GM21717 (cell line): Measurements from ENCODE around the gene PVRIG.
A peak's percentile ranks its signal among the peaks of the same experiment; 100 is the strongest.
"Not testable (repeated sequence)": the region's sequence is repeated elsewhere in the genome, so short reads cannot be mapped to it uniquely, and the experiment has no call there.

ENCODE experiments used
- ATAC-seq: cut with Tn5 transposase; IDR thresholded peaks from one replicate; pipeline ENCODE4 v1.9.1; 2021; ENCODE audit warnings: mild to moderate bottlenecking, moderate library complexity; ENCODE audit not compliant: unreplicated experiment

Gene PVRIG

DNA sequence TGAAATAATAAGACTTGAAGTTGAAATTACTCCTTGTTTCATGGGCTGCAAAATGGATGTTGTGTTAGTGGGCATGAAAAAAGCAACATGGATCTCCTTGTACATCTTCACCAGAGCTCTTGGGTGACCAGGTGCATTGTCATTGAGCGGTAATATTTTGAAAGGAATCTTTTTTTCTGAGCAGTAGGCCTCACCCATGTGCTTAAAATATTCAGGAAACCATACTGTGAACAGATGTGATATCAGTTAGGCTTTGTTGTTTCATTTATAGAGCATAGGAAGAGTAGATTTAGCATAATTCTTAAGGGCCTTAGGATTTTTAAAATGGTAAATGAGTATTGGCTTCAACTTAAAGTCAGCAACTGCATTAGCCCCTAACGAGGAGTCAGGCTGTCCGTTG lies 26.8 kb upstream of the PVRIG start:
- ATAC-seq, result no peak

DNA sequence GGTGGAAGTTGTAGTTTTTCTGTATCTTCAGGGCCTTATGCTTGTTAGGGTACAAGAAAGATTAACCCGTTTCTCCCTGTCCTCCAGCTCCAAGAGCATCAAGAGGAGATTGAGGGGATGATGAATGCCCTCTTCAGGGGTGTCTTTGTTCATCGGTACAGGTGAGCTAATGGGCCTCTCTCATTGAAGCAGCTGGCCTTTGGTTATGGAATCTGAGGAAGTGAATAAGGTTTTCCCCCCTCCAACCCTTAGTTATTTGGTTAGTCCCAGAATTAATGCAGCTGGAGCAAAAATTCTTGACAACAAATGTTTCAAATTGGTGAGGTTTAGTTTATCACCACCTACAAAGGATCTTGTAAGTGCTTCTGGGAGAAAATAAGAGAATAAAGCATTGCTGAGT lies 24.5 kb upstream of the PVRIG start:
- ATAC-seq, result no peak

DNA sequence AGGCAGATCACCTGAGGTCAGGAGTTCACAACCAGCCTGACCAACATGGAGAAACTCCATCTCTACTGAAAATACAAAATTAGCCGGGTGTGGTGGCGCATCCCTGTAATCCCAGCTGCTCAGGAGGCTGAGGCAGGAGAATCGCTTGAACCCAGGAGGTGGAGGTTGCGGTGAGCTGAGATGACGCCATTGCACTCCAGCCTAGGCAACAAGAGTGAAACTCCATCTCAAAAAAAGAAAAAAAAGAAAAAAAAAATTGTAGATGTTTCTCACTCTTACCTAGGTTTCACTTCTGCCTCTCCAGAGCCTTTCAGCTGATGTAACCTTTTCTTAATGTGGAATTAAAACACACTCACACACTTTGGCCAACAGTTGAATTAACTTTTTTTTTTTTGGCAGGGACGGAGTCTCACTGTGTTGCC lies 23.8 kb upstream of the PVRIG start:
- not testable (repeated sequence) for ATAC-seq

DNA sequence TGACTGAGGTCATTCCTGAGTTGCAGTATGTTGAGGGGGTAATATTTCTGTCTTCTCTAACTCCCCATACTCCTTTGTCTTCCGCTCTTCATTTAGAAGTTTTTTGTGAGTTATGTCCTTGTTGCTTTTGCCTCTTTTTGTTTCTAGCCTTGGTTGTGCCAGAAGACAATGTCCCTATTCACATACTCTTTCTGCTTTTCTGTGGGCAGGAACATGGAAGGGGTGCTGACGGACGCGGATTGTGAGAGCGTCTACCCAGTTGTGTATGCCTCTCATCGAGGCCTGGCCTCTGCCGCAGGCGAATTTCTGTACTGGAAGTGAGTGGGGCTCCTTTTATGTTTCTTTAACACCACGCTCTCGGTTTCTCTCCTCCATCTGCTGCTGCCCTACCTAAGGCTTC lies 21.5 kb upstream of the PVRIG start:
- ATAC-seq, result no peak

DNA sequence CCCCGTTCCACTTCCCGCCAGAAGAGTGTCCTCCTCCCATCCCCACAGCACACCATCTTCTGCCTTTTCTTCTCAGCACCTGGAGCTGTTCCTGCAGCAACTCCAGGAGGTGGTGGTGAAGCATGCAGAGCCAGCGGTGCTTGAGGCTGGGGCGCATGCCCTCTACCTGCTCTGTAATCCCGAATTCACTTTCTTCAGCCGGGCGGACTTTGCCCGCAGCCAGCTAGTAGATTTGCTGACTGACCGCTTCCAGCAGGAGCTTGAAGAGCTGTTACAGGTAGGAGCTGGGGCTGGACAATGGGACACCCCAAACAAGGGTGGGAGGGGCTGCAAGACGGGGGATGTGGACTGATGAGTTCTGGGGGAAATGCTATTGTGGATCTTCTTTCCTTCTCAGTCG lies 19.1 kb upstream of the PVRIG start:
- ATAC-seq, result no peak

DNA sequence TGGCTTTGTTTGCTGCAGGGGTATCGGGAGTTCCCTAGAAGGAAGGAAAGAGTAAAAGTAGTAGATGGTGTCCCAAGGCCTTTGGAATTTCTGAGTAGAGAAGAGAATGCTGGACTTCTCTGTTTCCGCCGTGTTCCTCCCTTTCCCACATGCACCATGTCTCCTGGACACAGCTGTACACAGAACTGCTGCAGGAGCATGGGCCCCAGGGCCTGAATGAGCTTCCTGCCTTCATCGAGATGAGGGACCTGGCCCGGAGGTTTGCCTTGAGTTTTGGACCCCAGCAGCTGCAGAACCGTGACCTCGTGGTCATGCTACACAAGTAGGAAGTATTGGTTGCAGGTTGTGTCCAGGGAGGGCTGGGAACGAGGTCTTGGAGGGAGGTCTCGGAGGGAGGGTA lies 15.3 kb upstream of the PVRIG start:
- no peak for ATAC-seq

DNA sequence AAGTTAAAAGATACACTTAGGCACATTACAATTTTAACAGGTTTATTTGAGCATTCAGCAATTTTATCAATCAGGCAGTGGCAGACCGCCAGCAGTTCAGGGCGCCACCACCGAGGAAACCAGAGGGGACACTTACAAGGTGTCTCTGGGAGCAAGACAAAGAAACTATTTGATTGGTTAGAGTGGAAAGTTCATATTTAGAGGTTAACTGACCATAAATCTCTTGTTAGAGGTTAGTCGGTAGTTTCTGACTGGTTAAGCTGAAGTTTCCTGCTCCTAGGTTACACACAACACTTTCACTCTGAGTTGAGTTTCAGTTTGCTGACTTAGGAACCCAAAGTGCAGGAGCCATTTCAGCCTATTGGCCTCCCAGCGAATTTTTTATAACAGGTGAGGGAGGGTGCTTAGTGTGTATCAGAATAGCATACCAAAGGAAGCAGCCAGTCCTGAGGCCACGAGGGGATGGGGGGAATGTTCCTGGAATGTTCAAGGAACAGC lies 10.8 kb upstream of the PVRIG start:
- ATAC-seq, result peak; percentile 53

DNA sequence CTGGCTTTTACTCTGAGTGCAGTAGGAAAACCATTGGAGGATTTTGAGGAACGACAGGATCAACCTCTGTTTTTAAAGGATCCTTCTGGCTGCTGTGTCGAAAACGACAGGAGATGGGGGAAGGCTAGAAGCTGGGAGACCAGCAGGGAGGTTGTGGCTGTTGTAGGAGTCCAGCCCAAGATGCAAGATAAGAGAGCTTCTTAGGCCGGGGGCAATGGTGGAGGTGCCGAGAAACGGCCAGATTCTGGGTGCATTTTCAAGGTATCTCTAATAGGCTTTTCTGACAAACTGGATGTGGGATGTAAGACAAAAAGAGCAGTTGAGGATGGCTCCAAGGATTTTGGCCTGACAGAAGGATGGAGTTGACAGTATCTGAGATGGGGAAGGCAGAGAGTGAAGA lies 10.3 kb upstream of the PVRIG start:
- no peak for ATAC-seq

DNA sequence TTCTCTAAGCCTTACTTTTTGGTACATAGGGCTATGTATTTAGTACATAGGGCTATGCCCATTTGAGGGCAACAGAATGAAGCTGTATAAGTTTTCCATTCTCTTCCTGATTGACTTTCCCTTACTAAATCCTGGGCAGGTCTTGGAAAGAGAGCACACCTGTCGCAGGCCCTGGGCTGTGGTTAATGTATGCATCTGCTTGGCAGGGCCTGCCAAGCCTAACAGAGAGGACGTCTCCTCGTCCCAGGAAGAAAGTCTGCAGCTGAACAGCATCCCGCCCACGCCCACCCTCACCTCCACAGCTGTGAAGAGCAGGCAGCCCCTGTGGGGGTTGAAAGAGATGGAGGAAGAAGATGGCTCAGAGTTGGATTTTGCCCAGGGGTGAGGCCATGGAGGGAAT lies 8.9 kb upstream of the PVRIG start:
- no peak for ATAC-seq

DNA sequence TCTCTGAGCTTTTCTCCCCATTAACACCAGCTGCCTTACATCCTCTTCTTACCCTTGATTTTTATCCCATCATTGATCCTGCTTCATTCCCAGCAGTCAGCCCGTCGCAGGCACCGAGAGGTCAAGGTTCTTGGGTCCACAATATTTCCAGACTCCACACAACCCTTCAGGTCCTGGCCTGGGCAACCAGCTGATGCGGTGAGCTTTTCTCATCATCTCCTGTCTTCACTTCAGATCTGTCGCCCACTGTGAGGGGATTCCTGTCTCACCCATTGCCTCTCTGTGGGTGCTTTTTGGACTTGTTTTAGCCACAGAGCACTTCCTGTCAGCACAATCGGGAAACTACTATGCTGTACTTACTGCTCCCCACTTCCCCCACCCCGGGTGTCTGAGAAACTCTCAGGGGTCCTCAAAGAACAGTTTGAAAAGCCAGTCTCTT lies 8.4 kb upstream of the PVRIG start:
- ATAC-seq, result peak; percentile 45

DNA sequence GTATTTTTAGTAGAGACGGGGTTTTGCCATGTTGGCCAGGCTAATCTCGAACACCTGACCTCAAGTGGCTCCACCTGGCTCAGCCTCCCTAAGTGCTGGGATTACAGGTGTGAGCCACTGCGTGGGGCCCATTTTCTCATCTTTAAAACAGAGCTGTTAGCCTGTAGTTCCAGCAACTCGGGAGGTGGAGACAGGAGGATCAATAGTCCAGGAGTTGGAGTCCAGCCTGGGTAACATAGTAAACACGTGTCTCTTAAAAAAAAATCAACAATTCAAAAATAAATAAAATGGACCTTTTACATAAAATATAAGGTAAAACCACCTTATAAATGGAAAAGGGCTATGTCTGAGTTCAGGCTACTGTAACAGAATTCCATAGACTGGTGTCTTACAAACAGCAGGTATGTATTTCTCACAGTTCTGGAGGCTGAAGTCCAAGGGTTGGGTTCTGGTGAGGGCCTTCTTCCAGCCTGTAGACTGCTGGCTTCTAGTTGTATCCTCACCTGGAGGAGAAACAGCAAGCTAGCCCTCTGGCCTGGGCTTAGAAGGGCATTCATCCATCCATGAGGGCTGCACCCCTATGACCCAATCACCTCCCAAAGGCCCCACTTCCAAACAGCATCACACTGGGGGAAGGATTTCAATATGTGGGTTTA lies 7.0 kb upstream of the PVRIG start:
- no peak for ATAC-seq

DNA sequence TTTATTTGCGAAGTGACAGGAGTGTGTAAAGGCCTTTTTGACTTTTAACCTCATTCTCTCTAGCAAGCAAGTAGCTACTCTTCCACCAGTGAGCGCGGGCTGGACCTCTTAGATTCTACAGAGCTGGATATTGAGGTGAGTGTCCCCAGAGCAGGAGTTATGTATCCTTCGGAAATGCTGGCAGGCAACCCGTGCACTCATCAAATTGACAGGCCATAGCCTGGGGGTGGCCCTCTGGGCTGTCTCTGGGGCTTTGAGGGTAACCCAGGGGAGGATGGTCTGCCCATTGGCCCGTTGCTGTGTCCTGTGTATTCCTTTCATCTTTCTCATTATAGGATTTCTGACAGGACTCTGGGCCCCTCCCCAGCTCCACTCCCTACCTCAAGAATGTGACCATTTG lies 6.1 kb upstream of the PVRIG start:
- ATAC-seq, result no peak

DNA sequence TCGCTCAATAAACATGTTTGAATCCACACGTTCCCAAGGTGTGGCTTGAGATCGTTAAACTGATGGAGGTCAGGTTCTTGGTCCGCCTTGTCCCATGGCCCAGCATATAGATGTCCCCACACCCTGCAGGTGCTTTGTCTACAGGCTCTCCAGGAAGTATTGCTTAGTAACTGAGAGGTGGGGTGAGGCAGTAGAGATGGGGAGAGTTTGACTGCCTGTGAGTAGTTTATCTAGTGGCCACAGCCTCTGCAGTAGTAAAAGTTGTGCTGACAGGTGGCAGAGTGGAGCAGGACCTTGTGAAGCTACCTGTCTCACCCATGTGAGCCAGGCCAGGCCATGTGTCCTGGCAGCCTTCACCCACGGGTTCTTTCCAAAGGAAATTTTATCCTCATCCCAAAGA lies 5.4 kb upstream of the PVRIG start:
- not testable (repeated sequence) for ATAC-seq

DNA sequence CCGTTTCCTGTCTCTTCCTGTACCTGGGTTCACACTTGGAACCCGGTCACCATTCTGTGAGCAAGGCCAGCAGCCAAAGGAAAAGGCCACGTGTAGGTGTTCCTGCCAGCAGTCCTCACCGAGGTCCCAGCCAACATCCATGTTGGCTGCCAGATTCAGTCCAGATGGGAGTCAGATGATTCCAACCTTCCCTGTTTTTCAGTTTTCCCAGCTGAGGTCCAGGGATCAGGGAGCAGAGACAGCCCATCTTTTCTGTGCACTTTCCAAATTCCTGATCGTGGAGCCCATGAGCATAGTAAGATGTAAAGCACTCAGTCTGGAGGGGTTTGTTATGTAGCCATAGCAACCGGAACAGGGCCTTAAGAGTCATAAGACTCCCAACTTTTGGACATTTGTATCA lies 3.9 kb upstream of the PVRIG start:
- ATAC-seq, result no peak

DNA sequence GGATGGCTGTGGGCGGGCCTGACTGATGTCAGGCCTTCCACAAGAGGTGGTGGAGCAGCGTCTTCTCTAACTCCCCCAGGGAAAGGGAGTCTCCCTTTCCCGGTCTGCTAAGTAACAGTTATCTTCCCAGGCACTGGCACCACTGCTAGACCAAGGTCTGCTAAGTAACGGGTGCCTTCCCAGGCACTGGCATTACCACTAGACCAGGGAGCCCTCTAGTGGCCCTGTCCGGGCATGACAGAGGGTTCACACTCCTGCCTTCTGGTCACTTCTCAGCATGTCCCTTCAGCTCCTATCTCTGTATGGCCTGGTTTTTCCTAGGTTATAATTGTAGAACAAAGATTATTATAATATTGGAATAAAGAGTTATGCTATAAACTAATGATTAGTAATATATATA lies 1.8 kb upstream of the PVRIG start:
- ATAC-seq, result not testable (repeated sequence)

DNA sequence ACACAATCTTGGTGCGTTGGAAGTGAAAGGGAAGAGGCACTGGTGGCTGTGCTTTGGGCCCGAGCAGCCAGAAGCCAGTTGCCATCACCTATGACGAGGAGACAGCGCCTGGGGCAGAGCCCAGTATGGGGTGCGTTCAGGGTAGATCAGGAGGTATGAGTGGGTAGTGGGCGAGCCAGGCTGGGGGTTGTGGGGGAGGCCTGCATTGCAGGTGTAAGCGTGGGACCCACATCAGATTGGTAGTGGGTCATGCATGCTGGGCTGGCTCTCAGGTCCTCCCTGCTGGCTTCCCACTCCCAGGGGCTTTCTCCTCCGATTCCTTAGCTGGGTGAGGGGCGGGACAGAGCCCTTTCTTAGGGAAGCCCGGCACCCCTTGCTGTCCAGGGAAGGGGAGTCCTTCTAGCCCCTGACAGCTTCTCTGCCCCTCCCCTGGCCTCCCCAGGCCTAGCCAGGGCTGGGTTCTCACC lies 445 bp upstream of the PVRIG start:
- no peak for ATAC-seq

DNA sequence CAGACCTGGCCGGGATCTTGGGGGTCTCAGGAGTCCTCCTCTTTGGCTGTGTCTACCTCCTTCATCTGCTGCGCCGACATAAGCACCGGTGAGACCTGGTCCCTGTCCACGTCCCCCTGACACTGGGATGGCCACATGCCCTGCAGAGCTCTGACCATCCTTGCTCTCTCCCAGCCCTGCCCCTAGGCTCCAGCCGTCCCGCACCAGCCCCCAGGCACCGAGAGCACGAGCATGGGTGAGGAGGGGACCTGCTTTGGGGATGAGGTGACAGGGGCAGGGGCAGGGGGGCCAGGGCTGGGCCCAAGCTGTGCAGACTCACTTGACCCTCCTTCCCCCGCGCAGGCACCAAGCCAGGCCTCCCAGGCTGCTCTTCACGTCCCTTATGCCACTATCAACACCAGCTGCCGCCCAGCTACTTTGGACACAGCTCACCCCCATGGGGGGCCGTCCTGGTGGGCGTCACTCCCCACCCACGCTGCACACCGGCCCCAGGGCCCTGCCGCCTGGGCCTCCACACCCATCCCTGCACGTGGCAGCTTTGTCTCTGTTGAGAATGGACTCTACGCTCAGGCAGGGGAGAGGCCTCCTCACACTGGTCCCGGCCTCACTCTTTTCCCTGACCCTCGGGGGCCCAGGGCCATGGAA lies 959 bp downstream of the PVRIG start:
- peak; percentile 11 for ATAC-seq

DNA sequence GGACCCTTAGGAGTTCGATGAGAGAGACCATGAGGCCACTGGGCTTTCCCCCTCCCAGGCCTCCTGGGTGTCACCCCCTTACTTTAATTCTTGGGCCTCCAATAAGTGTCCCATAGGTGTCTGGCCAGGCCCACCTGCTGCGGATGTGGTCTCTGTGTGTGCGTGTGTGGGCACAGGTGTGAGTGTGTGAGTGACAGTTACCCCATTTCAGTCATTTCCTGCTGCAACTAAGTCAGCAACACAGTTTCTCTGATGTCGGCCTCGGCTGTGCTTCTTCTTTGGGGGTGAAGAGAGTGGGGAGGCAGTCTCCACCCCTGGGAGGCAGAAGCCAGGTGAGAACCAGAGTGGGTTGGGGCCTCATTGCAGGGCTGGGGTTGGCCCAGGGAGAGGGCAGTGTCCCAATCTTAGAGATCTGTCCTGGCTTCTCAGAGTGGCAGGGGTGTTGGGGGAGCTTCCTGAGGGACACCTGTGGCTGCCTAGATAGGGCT lies 1.5 kb downstream of the PVRIG start:
- ATAC-seq, result peak; percentile 48

DNA sequence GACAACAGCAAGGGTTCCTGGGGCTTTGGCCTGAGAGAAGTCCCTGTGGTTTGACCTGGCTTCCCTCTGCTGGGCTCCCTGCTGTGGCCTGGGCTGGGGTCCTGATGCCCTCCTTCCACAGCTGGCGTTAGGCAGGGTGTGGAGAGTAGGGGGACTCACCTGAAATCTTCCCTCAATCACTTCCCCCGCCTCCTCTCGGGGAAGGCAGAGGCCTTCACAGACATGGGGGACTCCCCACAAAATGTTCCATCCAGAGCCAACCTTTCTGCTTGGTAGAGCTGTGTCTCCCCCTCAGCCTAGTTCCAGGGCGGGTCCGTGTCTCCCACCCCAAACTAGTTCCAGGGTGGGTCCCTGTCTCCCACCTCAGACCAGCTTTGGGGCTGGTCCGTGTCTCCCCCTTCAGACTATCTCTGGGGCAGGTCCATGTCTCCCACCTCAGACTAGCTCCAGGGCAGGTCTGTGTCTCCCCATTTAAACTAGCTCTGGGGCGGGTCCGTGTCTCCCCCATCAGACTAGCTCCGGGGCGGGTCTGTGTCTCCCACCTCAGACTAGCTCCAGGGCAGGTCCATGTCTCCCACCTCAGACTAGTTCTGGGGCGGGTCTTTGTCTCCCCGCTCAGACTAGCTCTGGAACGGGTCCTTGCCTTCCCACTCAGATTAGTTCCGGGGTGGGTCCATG lies 2.2 kb downstream of the PVRIG start:
- no peak for ATAC-seq

DNA sequence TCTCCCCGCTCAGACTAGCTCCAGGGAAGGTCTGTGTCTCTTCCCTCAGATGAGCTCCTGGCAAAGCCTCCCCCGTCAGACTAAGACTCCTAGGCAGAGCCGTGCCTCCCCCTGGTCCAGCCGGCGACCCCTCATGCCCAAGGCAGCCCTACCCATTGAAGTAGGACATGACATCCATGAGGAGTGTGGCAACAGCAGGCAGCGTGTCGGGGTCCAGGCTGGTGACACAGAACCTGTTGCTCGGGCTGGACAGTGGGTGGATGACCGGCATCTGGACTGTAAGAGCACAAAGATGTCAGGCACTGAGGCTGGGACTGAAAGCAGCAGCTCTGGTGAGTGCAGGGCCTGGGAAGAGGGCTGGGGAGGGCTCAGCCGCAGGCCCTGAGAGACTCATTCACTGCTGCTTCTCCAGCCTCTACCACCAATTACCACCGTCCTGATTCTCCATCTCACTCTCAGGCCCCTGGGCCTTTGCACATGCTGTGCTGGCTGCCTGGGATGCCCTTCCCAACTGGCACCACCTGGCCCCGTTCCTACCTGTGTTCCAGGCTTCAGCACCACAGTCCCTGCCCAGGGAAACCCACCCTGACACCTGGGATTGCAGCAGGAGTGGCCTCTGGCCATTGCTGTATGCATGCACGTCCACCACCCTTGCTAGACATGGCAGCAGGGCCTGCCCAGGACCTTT lies 2.8 kb downstream of the PVRIG start:
- no peak for ATAC-seq

DNA sequence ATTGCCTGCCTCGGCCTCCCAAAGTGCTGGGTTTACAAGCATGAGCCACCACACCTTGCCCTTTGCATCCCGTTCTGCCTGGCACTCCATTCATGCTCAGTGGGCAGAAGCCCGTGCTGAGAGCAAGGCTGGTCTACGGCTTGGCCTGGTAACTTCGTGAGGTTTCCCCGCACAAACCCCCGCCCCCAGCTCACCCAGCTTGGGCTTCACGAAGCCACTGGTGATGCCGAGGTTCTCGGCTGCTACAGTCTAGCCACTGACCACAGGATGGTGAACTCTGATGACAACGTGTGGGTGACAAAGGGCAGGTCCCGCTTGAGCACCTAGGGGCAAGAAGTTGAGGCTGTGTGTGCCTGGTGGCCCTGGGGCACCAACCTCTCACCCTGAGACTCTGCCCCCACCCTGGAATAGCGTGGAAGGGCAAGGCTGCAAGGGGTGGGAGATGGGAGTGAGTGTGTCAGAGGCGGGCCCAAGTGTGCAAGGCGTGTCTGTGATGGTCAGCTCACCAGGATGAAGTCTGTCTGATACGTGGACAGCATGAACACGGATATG lies 3.7 kb downstream of the PVRIG start:
- ATAC-seq, result not testable (repeated sequence)
